ENCODE results near the gene DAGLA. TPM values are rescaled to one million over a fixed set of nuclear protein-coding genes. Genes with fewer than 3 reads are reported as not detected.

Gene DAGLA
- total and polyA plus RNA-seq, 2 donors from 2014 or later: 1.4 to 3.9 TPM

GRCh38 chr11:61731211-61731951, 51.2 kb downstream of the DAGLA start:
- intact Hi-C loops (cut with DNase I): loop anchor here (5.0 kb wide), 1 partner anchor 49 kb away; the partner anchor contains the start of gene DAGLA
- FAIRE-seq: no peak

DNA sequence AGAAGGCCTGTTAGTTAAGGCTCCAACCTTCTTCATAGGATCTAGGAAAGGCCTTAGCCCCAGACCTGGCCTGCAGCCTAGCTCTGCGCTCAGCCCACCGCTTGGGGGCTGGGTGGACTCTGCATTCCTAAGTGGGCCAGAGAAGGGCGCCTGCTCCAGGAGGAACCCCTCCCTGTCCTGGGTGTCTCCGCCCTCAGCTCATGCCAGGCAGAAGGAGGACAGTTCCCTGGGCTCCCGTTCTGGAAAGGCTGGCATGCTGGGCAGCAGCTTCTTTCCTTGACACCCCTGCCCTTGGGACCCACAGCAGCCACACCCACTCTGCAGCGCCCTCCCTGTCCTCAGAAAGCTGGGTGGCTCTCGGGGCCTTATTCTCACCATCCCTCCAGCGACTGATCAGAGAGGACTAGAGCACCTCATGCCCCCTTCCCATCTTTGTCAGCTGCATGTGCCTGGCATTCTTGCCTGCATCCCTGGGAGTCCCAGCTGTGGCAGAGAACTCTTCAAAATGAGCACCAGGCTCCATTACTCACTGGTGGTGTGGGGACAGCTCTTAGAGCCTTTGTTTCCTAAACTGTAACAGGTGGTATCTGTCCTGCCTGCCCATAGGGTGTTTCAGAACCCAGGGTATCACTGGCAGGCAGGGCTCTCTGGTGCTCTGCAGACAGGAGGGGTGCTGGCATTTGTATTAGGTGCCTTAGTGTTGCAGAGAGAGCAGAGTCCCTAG, 51.9 kb downstream of the DAGLA start:
- no peak for DNase-seq
- intact Hi-C loops (cut with DNase I): loop anchor here (5.0 kb wide), 1 partner anchor 50 kb away; the partner anchor contains the start of gene DAGLA
- H3K36me3 ChIP-seq (ENCODE audit: control insufficient read depth in 2 of 3, insufficient read depth in 3 of 3, low read length in 3 of 3): peaks cover 0 to 6% (median 0%) of the 10 kb centered on the region in 3 donors

More at GRCh38 chr11:61731211-61731951, 51.2 kb downstream of the DAGLA start:
- H3K27ac ChIP-seq (ENCODE audit: low read depth in 2 of 2, low read length in 2 of 2): no peak overlapping the region
- H3K36me3 ChIP-seq (ENCODE audit: control insufficient read depth in 2 of 3, insufficient read depth in 3 of 3, low read length in 3 of 3): peaks cover 0 to 4% (median 0%) of the 10 kb centered on the region in 3 donors
- no peaks in the 10 kb centered on the region for H3K9me3 ChIP-seq (ENCODE audit: control insufficient read depth in 2 of 3, insufficient read depth in 1 of 3, low read length in 3 of 3)
- no peak for TF ChIP-seq CTCF (IDR thresholded peaks at IDR 0.05; ENCODE audit: borderline replicate concordance, extremely low read depth, insufficient read depth)
- DNase-seq: no peak
- no peak overlapping the region for H3K9ac ChIP-seq (ENCODE audit: low read length in 3 of 3)
- H3K4me1 ChIP-seq (ENCODE audit: control insufficient read depth in 2 of 3, insufficient read depth in 2 of 3, low read depth in 1 of 3, low read length in 3 of 3): peaks cover 0 to 3% (median 0%) of the 10 kb centered on the region in 3 donors
- H3K4me3 ChIP-seq (ENCODE audit: low read length in 3 of 3): no peak overlapping the region
- no peaks in the 10 kb centered on the region for H3K27me3 ChIP-seq (ENCODE audit: control insufficient read depth, insufficient read depth, low read length)

DNA sequence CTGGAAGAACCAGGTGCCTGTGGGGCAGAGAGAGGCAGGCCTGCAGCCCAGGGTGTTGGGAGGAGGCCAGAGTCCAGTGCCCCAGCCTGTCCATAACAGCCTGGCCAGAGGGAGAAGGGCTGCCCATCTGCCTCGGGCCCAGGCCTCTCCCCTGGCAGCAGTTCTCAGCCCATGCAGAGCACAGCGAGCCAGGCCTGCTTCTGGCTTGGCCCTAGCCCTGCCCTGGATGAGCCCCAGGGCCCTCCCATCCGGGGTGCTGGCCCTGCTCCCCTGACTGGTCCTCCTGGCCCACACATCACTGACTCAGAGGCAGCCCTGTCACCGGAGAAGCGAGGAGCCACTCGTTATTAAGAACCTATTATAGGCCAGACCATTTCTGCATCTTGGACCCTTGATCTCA, 52.5 kb downstream of the DAGLA start:
- H3K9me3 ChIP-seq (ENCODE audit: control insufficient read depth in 2 of 3, insufficient read depth in 1 of 3, low read length in 3 of 3): no peaks in the 10 kb centered on the region
- no peak overlapping the region for H3K27ac ChIP-seq (ENCODE audit: low read depth in 2 of 2, low read length in 2 of 2)
- no peaks in the 10 kb centered on the region for H3K27me3 ChIP-seq (ENCODE audit: control insufficient read depth, insufficient read depth, low read length)
- H3K36me3 ChIP-seq (ENCODE audit: control insufficient read depth in 2 of 3, insufficient read depth in 3 of 3, low read length in 3 of 3): peaks cover 0 to 6% (median 0%) of the 10 kb centered on the region in 3 donors
- FAIRE-seq (no peak), DNase-seq (no peak)
- no peak for TF ChIP-seq CTCF (IDR thresholded peaks at IDR 0.05; ENCODE audit: borderline replicate concordance, extremely low read depth, insufficient read depth)
- H3K9ac ChIP-seq (ENCODE audit: low read length in 3 of 3): no peak overlapping the region
- intact Hi-C loops (cut with DNase I): loop anchor here (5.0 kb wide), 1 partner anchor 50 kb away; the partner anchor contains the start of gene DAGLA
- H3K4me1 ChIP-seq (ENCODE audit: control insufficient read depth in 2 of 3, insufficient read depth in 2 of 3, low read depth in 1 of 3, low read length in 3 of 3): peaks cover 0 to 3% (median 0%) of the 10 kb centered on the region in 3 donors
- no peak overlapping the region for H3K4me3 ChIP-seq (ENCODE audit: low read length in 3 of 3)

More for the DNA sequence above, 51.9 kb downstream of the DAGLA start:
- no peak for FAIRE-seq
- H3K4me3 ChIP-seq (ENCODE audit: low read length in 3 of 3): no peak overlapping the region
- peaks cover 0 to 3% (median 0%) of the 10 kb centered on the region in 3 donors for H3K4me1 ChIP-seq (ENCODE audit: control insufficient read depth in 2 of 3, insufficient read depth in 2 of 3, low read depth in 1 of 3, low read length in 3 of 3)
- TF ChIP-seq CTCF (IDR thresholded peaks at IDR 0.05; ENCODE audit: borderline replicate concordance, extremely low read depth, insufficient read depth): no peak
- H3K27ac ChIP-seq (ENCODE audit: low read depth in 2 of 2, low read length in 2 of 2): no peak overlapping the region
- no peaks in the 10 kb centered on the region for H3K9me3 ChIP-seq (ENCODE audit: control insufficient read depth in 2 of 3, insufficient read depth in 1 of 3, low read length in 3 of 3)
- no peaks in the 10 kb centered on the region for H3K27me3 ChIP-seq (ENCODE audit: control insufficient read depth, insufficient read depth, low read length)
- no peak overlapping the region for H3K9ac ChIP-seq (ENCODE audit: low read length in 3 of 3)

Data from kidney (tissue), 14 donors.